Measurements from ENCODE around the gene ZBTB6. TPM values are rescaled to one million over a fixed set of nuclear protein-coding genes. Genes with fewer than 3 reads are reported as not detected.

The ZBTB6 gene
- total RNA-seq, 2 donors from 2014 or later = 6.5 to 10.3 TPM

DNA sequence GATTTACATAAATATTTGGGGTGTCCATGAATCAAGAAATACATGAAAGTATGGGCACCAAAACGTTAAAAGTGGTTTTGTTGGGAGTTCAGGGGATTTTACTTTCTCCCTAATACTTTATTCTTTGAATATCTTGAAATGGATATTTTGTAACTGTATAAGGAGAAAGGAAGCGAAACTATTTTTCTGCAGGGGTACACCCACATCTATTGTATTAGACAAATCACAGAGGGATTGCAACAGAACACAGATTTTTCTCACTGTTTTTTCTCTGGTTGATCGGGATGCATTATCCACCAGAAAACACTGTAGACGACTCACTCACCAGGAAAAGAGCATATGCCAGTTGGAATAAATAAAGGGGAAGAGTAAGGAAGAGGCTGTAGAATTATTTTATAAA, 26.5 kb upstream of the ZBTB6 start:
- DNase-seq (ENCODE audit: low spot score) = no peak
- Histone ChIP-seq H3K4me3 (no peak overlapping the region), H3K27me3 (replicated peaks; ENCODE audit: insufficient read depth) (no peaks in the 10 kb centered on the region), H3K4me1 (replicated peaks) (peaks cover 5% of the 10 kb centered on the region), H3K36me3 (no peaks in the 10 kb centered on the region), H3K27ac (no peak overlapping the region), H3K9me3 (no peaks in the 10 kb centered on the region)
- no peak for TF ChIP-seq POLR2AphosphoS5 (IDR thresholded peaks at IDR 0.05)
- TF ChIP-seq POLR2A (IDR thresholded peaks at IDR 0.05) = no peak
- TF ChIP-seq, protein P1, sequence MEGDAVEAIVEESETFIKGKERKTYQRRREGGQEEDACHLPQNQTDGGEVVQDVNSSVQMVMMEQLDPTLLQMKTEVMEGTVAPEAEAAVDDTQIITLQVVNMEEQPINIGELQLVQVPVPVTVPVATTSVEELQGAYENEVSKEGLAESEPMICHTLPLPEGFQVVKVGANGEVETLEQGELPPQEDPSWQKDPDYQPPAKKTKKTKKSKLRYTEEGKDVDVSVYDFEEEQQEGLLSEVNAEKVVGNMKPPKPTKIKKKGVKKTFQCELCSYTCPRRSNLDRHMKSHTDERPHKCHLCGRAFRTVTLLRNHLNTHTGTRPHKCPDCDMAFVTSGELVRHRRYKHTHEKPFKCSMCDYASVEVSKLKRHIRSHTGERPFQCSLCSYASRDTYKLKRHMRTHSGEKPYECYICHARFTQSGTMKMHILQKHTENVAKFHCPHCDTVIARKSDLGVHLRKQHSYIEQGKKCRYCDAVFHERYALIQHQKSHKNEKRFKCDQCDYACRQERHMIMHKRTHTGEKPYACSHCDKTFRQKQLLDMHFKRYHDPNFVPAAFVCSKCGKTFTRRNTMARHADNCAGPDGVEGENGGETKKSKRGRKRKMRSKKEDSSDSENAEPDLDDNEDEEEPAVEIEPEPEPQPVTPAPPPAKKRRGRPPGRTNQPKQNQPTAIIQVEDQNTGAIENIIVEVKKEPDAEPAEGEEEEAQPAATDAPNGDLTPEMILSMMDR (IDR thresholded peaks at IDR 0.05) = no peak
- 89% methylated on average over 4 of the region's 4 CpGs for WGBS
- intact Hi-C loops (cut with DNase I) = no loop called here

DNA sequence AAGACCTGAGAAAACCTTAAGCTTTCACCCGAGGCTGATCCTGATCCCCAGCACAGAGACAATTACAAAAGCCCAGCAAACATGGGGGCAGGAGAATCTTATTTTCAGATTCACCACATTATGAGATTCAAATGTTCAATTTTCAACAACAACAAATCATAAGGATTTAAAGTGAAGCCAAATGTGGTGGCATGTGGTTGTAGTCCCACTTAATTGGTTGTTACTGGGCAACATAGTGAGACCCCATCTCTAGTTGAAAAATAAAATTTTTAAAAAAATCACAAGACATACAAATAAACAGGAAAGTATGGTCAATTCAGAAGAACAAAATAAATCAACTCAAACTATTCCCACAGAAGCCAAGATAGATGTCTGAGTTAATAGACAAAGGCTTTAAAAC, 23.8 kb upstream of the ZBTB6 start:
- WGBS = 87% methylated on average over 1 of the region's 1 CpG
- Histone ChIP-seq H3K9me3 (no peaks in the 10 kb centered on the region), H3K27me3 (replicated peaks; ENCODE audit: insufficient read depth) (no peaks in the 10 kb centered on the region), H3K36me3 (no peaks in the 10 kb centered on the region), H3K4me3 (no peak overlapping the region), H3K27ac (no peak overlapping the region), H3K4me1 (replicated peaks) (peaks cover 7% of the 10 kb centered on the region)
- intact Hi-C loops (cut with DNase I) = no loop called here
- TF ChIP-seq, protein P1 (IDR thresholded peaks at IDR 0.05) = no peak
- TF ChIP-seq POLR2AphosphoS5 (IDR thresholded peaks at IDR 0.05) (no peak), POLR2A (IDR thresholded peaks at IDR 0.05) (no peak)
- no peak for DNase-seq (ENCODE audit: low spot score)

DNA sequence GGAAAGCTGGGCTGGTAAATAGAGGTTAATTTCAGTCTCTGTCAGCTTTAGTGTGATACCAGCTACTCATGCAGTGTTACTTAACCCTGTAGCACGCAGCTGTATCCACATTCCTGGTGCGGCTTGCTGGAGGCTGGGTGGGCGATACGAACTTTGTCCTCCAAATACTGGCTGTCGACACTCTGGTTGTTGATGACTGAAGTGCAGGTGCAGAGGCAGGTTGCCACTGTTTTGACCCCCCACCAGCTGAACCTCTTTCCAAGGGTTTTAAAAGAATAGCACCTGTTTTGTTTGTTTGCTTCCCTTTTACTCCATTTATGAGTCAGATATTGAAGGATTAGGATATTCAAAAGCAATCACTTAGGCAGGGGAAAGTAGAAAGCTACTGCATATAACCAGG, 23.3 kb upstream of the ZBTB6 start:
- intact Hi-C loops (cut with DNase I) = no loop called here
- H3K36me3 ChIP-seq = no peaks in the 10 kb centered on the region
- no peaks in the 10 kb centered on the region for H3K9me3 ChIP-seq
- peaks cover 7% of the 10 kb centered on the region for H3K4me1 ChIP-seq (replicated peaks)
- H3K4me3 ChIP-seq = no peak overlapping the region
- no peaks in the 10 kb centered on the region for H3K27me3 ChIP-seq (replicated peaks; ENCODE audit: insufficient read depth)
- no peak for DNase-seq (ENCODE audit: low spot score)
- TF ChIP-seq POLR2AphosphoS5 (IDR thresholded peaks at IDR 0.05) (no peak), POLR2A (IDR thresholded peaks at IDR 0.05) (no peak)
- TF ChIP-seq, protein P1 (IDR thresholded peaks at IDR 0.05) = no peak
- no peak overlapping the region for H3K27ac ChIP-seq
- WGBS = 90% methylated on average over 5 of the region's 5 CpGs

DNA sequence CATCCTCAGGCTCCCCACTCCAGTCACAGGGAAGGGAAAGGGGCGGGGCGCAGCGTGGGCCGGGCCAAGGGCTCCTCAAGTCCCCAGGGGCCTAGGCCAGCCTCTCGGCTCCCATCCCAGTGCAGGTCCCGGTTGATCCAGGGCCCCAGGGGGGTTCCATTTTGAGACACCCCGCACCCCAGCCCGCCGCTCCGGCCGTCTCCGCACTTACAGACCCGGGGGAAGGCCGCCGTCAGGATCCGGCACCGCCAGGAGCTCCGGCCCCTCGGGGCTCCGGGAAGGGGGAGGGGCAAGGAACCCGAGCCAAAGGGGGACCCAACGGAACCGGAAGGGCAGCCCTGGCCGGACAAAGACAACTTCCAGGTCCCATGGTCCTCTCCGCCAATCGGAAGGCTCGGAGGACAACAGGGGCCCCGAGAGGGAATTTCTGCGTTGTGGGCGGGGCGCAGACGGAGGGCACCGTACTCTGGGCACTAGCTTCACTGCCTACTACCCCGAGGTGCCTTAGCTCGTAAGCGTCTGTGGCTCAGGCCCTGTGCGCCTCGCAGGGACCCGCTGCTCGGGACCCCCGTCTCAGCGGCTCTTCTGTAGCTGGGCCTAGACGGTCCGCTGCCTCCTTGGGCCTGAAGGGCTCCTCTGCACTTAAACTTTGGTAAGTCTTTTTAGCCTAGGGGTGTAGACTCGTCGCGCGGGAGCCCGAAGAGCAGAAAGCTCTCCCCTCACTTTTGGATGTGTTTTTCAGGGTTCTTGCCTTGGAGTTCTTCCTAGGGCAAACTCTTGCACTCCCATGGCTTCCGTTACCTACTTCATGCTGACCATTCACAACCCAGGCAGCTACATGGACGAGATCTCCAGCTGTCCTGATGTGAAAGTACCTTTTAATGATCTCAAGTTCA, 18.4 kb upstream of the ZBTB6 start, which contains the start of gene ZBTB26:
ZBTB26 (minus strand) TSS at position 287 of the 896 bp plus-strand sequence. CDS start 11,578 bp downstream, outside the sequence.
- TF ChIP-seq, protein P1 (IDR thresholded peaks at IDR 0.05) = no peak
- peak; percentile 57 for TF ChIP-seq POLR2A (IDR thresholded peaks at IDR 0.05)
- TF ChIP-seq POLR2AphosphoS5 (IDR thresholded peaks at IDR 0.05) = peak; percentile 93
- intact Hi-C loops (cut with DNase I) = no loop called here
- under 1% methylated on average over 51 of the region's 51 CpGs for WGBS
- no peaks in the 10 kb centered on the region for H3K36me3 ChIP-seq
- no peaks in the 10 kb centered on the region for H3K27me3 ChIP-seq (replicated peaks; ENCODE audit: insufficient read depth)
- DNase-seq (ENCODE audit: low spot score) = peak; percentile 93
- H3K4me1 ChIP-seq (replicated peaks) = peaks cover 2% of the 10 kb centered on the region
- H3K27ac ChIP-seq = peak within 1 kb of the TSS; percentile 70 to 82
- no peaks in the 10 kb centered on the region for H3K9me3 ChIP-seq
- peak within 1 kb of the TSS; percentile 55 to 77 for H3K4me3 ChIP-seq

Measured in prostate gland (tissue), 2 donors.